HG03159 (cell line): ENCODE results near the gene TMEM38A.

Source experiments
- ATAC-seq: cut with Tn5 transposase; IDR thresholded peaks from one replicate; pipeline ENCODE4 v1.9.1; 2021; ENCODE audit warnings: mild to moderate bottlenecking, moderate library complexity; ENCODE audit not compliant: unreplicated experiment

The TMEM38A gene

GRCh38 chr19:16660763-16661479 lies at the start of gene TMEM38A:
Gene TMEM38A, plus strand, starts transcription at chr19:16661139. Its CDS starts 79 bp downstream, at chr19:16661218.
- ATAC-seq = no peak

- ATAC-seq = no peak
Measured at GRCh38 chr19:16612636-16613035, 48.3 kb upstream of the TMEM38A start.

- ATAC-seq = no peak
Measured at GRCh38 chr19:16613841-16614240, 47.1 kb upstream of the TMEM38A start.

GRCh38 chr19:16614941-16615340 lies 46.0 kb upstream of the TMEM38A start:
- ATAC-seq = no peak

GRCh38 chr19:16615808-16616207 lies 45.1 kb upstream of the TMEM38A start:
- no peak for ATAC-seq

- ATAC-seq = no peak
Measured at GRCh38 chr19:16618248-16618647, 42.7 kb upstream of the TMEM38A start.

- no peak for ATAC-seq
Measured at GRCh38 chr19:16619457-16619856, 41.5 kb upstream of the TMEM38A start.

- ATAC-seq = no peak
Measured at GRCh38 chr19:16620018-16620417, 40.9 kb upstream of the TMEM38A start.

- ATAC-seq = no peak
Measured at GRCh38 chr19:16620584-16620983, 40.4 kb upstream of the TMEM38A start.

- ATAC-seq = no peak
Measured at GRCh38 chr19:16621165-16621800, 39.7 kb upstream of the TMEM38A start.

GRCh38 chr19:16623066-16623465 lies 37.9 kb upstream of the TMEM38A start:
- no peak for ATAC-seq

- no peak for ATAC-seq
Measured at GRCh38 chr19:16623576-16623975, 37.4 kb upstream of the TMEM38A start.

GRCh38 chr19:16624236-16624635 lies 36.7 kb upstream of the TMEM38A start:
- ATAC-seq = no peak

GRCh38 chr19:16625163-16625958 lies 35.6 kb upstream of the TMEM38A start:
- no peak for ATAC-seq

GRCh38 chr19:16626796-16627192 lies 34.1 kb upstream of the TMEM38A start:
- no peak for ATAC-seq

- no peak for ATAC-seq
Measured at GRCh38 chr19:16627193-16627927, 33.6 kb upstream of the TMEM38A start.

GRCh38 chr19:16627928-16628182 lies 33.1 kb upstream of the TMEM38A start:
- ATAC-seq = no peak

GRCh38 chr19:16628183-16628983 lies 32.6 kb upstream of the TMEM38A start, which contains the start of gene MED26:
Gene MED26, minus strand, starts transcription at chr19:16628204. Its CDS starts 261 bp downstream, at chr19:16627943.
- ATAC-seq = peak; percentile 84

GRCh38 chr19:16628984-16629691 lies 31.8 kb upstream of the TMEM38A start:
- peak; percentile 6 for ATAC-seq

- no peak for ATAC-seq
Measured at GRCh38 chr19:16631465-16631864, 29.5 kb upstream of the TMEM38A start.
